ENCODE results near the gene NUMBL. TPM values are rescaled to one million over a fixed set of nuclear protein-coding genes. Genes with fewer than 3 reads are reported as not detected.

The NUMBL gene
- total and polyA plus RNA-seq, 9 of the 15 experiments (the other 6 are each of a cell fraction or from before 2014, with no cell fraction given) = 0.39 to 38.6 (median 6.6) TPM

DNA sequence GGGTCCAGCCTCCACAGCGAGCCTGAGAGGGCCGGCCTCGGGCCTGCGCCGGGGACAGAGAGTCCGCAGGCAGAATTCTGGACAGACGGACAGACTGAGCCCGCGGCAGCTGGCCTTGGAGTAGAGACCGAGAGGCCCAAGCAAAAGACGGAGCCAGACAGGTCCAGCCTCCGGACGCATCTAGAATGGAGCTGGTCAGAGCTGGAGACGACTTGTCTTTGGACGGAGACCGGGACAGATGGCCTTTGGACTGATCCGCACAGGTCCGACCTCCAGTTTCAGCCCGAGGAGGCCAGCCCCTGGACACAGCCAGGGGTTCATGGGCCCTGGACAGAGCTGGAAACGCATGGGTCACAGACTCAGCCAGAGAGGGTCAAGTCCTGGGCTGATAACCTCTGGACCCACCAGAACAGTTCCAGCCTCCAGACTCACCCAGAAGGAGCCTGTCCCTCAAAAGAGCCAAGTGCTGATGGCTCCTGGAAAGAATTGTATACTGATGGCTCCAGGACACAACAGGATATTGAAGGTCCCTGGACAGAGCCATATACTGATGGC is 27.0 kb upstream of the NUMBL start:
- Histone ChIP-seq H3K4me1 (replicated peaks in 1 of 2; ENCODE audit: control insufficient read depth in 2 of 2, insufficient read depth in 2 of 2, low read length in 2 of 2) (peaks cover 21 to 55% of the 10 kb centered on the region in 2 experiments), H3K9me1 (ENCODE audit: control insufficient read depth, insufficient read depth, low read length) (no peaks in the 10 kb centered on the region), H3K4me3 (peak overlapping the region; percentile 62), H3K4me2 (ENCODE audit: insufficient read depth, low read length) (peak overlapping the region; percentile 93), H3K36me3 (ENCODE audit: control insufficient read depth, insufficient read depth, low read length) (peaks cover 13% of the 10 kb centered on the region; the same call in 2 of the 3 replicates), H3K79me2 (ENCODE audit: control insufficient read depth, insufficient read depth, low read length) (peaks cover 61% of the 10 kb centered on the region), H3K9ac (ENCODE audit: insufficient read depth in 1 of 2, low read depth in 2 of 2, low read length in 2 of 2) (peak overlapping the region; percentile 79 to 90), H2AFZ (ENCODE audit: low read depth, low read length) (peak overlapping the region; percentile 78), H4K20me1 (replicated peaks; ENCODE audit: control insufficient read depth, insufficient read depth, low read length) (no peaks in the 10 kb centered on the region), H3K27ac (ENCODE audit: extremely low read depth, low read depth, low read length) (peak overlapping the region; percentile 80), H3K27me3 (ENCODE audit: control insufficient read depth in 2 of 2, insufficient read depth in 2 of 2, low read length in 2 of 2) (no peaks in the 10 kb centered on the region), H3K9me3 (replicated peaks; ENCODE audit: control insufficient read depth, insufficient read depth, low read depth, low read length) (no peaks in the 10 kb centered on the region)
- CTCF ChIA-PET (ENCODE audit: low intra/inter-chr PET ratio) = interaction anchor here (0.7 kb wide), 1 partner anchor 20 kb away, joined by 3 read pairs; no protein-coding TSS in a partner anchor
- ATAC-seq (peak; percentile 6), DNase-seq (ENCODE audit: extremely low read depth in 1 of 4, low spot score in 3 of 4) (peak in 2 of 4 experiments; percentile 23 to 46), FAIRE-seq (peak; percentile 72)
- intact Hi-C loops (cut with micrococcal nuclease) (loop anchor here (2.0 kb wide), 1 partner anchor 33 kb away; the partner anchor contains the start of genes ACTMAP and SNRPA), in situ Hi-C loops (cut with MboI) (no loop called here)
- BruUV-seq (replicated peaks) = TSS peak; percentile 65
- POLR2A ChIA-PET = interaction anchor here (0.5 to 1.5 kb wide), 8 partner anchors 10 to 325 kb away, joined by 3 to 8 read pairs (median 3); partner anchors contain the start of genes ACTMAP and SNRPA
- WGBS (ENCODE audit: insufficient coverage, low coverage, missing lambda C conversion rate) = 0% methylated on average over 11 of the region's 20 CpGs
- TF ChIP-seq PHF8 (IDR thresholded peaks at IDR 0.05; ENCODE audit: borderline replicate concordance, low read length) (peak; percentile 51; the same call in 1 of the 2 replicates), STAT5B (CRISPR knock-in tag; IDR thresholded peaks at IDR 0.05) (no peak), NR3C1 (CRISPR knock-in tag; IDR thresholded peaks at IDR 0.05) (0 out of 2 replicates have a peak, but pooled peaks have one; percentile 61), NRF1 (conservative IDR thresholded peaks at IDR 0.05 in 1 of 2, IDR thresholded peaks at IDR 0.05 in 1 of 2) (peak in 1 of 2 experiments; percentile 27; a peak in 2 of 4 replicates), SREBF1 (IDR thresholded peaks at IDR 0.05; ENCODE audit: borderline replicate concordance, low read depth, low read length) (no peak), CHD1 (IDR thresholded peaks at IDR 0.05; ENCODE audit: low read length) (peak; percentile 93), SIN3A (IDR thresholded peaks at IDR 0.05; ENCODE audit: borderline replicate concordance in 2 of 2, control insufficient read depth in 1 of 2, low read depth in 2 of 2, low read length in 2 of 2) (peak in 1 of 2 experiments; percentile 25; a peak in 1 of 4 replicates), TEAD4 (IDR thresholded peaks at IDR 0.05; ENCODE audit: low read length) (no peak), TEAD4 (CRISPR knock-in tag; IDR thresholded peaks at IDR 0.05; ENCODE audit: borderline replicate concordance) (no peak), HMGN3 (IDR thresholded peaks at IDR 0.05; ENCODE audit: borderline replicate concordance, extremely low read depth, insufficient read length, low read depth, low read length) (peak; percentile 1), ZNF79 (CRISPR knock-in tag; IDR thresholded peaks at IDR 0.05; ENCODE audit: low read depth) (no peak), NFYB (IDR thresholded peaks at IDR 0.05; ENCODE audit: extremely low read depth, insufficient read length) (no peak), OTX1 (CRISPR knock-in tag; IDR thresholded peaks at IDR 0.05) (no peak), ZNF707 (CRISPR knock-in tag; conservative IDR thresholded peaks at IDR 0.05) (no peak), KLF10 (CRISPR knock-in tag; IDR thresholded peaks at IDR 0.05) (no peak), ZFP36 (IDR thresholded peaks at IDR 0.05; ENCODE audit: low read depth, low read length, partially characterized antibody) (peak; percentile 72), KDM5B (IDR thresholded peaks at IDR 0.05; ENCODE audit: insufficient replicate concordance, low read depth, low read length) (peak; percentile 56)
- TF ChIP-seq, protein P1, sequence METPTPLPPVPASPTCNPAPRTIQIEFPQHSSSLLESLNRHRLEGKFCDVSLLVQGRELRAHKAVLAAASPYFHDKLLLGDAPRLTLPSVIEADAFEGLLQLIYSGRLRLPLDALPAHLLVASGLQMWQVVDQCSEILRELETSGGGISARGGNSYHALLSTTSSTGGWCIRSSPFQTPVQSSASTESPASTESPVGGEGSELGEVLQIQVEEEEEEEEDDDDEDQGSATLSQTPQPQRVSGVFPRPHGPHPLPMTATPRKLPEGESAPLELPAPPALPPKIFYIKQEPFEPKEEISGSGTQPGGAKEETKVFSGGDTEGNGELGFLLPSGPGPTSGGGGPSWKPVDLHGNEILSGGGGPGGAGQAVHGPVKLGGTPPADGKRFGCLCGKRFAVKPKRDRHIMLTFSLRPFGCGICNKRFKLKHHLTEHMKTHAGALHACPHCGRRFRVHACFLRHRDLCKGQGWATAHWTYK (CRISPR knock-in tag; IDR thresholded peaks at IDR 0.05) = 0 out of 2 replicates have a peak, but pooled peaks have one; percentile 20

Data from K562 (cell line).